AG09309 (cell line): ENCODE data around the gene RBM38.
"Not testable (repeated sequence)": the region's sequence is repeated elsewhere in the genome, so short reads cannot be mapped to it uniquely, and the experiment has no call there.

Experiments used
- DNase-seq: peaks from one replicate; pipeline ENCODE4 v3.0.0-alpha.2; 2010; ENCODE audit warnings: low read depth
- H3K4me3 ChIP-seq: 2 replicates; pipeline ENCODE4 v1.5.1; 2011; ENCODE audit warnings: mild to moderate bottlenecking, low read depth, low read length, moderate library complexity; ENCODE audit not compliant: control insufficient read depth
- CTCF ChIP-seq: IDR thresholded peaks from 2 replicates; pipeline ENCODE4 v1.5.1; 2011; ENCODE audit warnings: mild to moderate bottlenecking, low read depth, low read length, inconsistent platforms; ENCODE audit not compliant: insufficient read depth, control insufficient read depth; ENCODE audit errors: missing control alignments

RBM38 gene

DNA sequence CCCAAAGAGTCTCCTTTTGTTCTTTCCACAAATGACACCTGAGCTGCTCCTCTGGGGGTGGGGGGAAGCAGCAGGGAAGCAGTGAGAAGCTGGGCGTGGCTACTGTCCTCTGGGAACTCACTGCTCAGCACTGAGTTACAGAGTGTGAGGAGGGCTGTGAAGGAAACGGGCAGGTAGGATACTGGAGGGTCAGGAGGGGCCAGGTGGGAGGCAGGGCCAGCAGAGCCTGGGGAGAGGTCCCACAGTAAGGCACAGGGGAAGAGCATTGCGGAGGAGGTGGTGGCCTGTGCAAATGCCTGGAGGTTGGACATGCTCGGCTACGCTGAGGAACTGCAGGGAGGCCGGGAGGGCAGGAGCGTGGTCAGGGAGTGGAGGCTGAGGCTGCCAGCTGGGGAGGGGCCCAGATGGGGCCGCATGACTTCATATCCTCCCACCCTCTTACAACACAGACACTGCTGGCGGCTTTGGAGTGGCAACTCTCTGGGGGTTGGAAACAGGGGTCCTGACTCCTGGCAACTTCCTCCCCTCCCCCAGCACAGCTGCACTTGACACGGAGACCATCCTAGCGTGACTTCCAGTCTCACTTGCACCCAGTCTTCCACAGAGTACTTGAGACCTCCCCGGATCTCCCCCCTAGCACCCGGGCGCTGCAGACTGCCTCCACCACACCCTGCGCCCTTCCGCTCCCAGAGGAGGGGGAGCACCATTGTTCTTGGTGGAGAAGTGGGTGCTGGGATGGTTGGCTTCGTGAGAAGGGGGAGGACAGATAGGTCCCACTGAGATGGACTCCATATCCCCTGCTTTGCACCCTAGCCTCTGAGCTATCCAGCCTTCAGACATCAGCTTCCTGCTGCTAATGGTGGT, 34.2 kb downstream of the RBM38 start:
- TF ChIP-seq CTCF, result no peak
- H3K4me3 ChIP-seq, result no peak overlapping the region
- no peak for DNase-seq

GRCh38 chr20:57426271-57426689, 35.1 kb downstream of the RBM38 start:
- DNase-seq, result no peak
- TF ChIP-seq CTCF, result no peak
- H3K4me3 ChIP-seq, result no peak overlapping the region

- TF ChIP-seq CTCF, result no peak
- H3K4me3 ChIP-seq, result no peak overlapping the region
- no peak for DNase-seq
These were observed 35.6 kb downstream of the RBM38 start for GRCh38 chr20:57426831-57427230.

- no peak overlapping the region for H3K4me3 ChIP-seq
- no peak for TF ChIP-seq CTCF
- DNase-seq, result no peak
These were observed 37.3 kb downstream of the RBM38 start for GRCh38 chr20:57428324-57429158.

GRCh38 chr20:57429159-57429496, 37.9 kb downstream of the RBM38 start:
- TF ChIP-seq CTCF, result no peak
- no peak overlapping the region for H3K4me3 ChIP-seq
- DNase-seq, result no peak

DNA sequence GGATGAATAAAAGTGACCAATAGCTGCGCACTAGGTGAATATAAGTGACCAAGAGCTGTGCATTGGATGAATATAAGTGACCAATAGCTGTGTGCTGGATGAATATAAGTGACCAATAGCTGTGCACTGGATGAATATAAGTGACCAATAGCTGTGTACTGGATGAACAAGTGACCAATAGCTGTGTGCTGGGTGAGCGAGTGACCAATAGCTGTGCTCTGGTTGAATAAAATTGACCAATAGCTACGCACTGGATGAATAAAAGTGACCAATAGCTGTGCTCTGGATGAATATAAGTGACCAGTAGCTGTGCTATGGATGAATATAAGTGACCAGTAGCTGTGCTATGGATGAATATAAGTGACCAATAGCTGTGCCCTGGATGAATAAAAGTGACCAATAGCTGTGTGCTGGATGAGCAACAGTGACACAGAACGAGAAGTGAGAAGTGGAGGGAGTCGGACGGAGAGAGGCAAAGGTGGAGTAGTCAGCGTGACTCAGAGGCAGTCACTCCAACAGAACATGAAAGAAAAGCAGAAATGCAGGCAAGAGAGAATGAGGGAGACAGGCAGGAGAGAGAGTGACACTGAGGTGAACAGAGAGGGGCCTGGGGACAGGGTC, 38.5 kb downstream of the RBM38 start:
- DNase-seq, result no peak
- no peak for TF ChIP-seq CTCF

DNA sequence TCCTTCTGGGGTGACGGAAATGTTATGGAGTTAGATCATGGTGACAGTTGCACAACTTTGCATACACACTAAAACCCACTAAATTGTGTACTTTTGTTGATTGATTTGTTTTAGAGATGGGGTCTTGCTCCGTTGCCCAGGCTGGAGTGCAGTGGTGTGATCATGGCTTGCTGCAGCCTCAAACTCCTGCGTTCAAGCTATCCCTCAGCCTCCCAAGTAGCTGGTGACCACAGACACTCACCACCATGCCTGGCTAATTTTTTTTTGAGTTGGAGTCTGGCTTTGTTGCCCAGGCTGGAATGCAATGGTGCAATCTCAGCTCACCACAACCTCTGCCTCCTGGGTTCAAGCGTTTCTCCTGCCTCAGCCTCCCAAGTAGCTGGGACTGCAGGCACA, 39.0 kb downstream of the RBM38 start:
- not testable (repeated sequence) for DNase-seq, H3K4me3 ChIP-seq

More for the DNA sequence above, 38.5 kb downstream of the RBM38 start:
- H3K4me3 ChIP-seq, result no peak overlapping the region
